GM19043 (cell line): Measurements from ENCODE around the gene FGD5.

Experiments
- ATAC-seq: cut with Tn5 transposase; IDR thresholded peaks from one replicate; pipeline ENCODE4 v1.9.1; 2021; ENCODE audit warnings: low read depth; ENCODE audit not compliant: unreplicated experiment

The FGD5 gene

GRCh38 chr3:14845180-14845579, 26.4 kb downstream of the FGD5 start:
- ATAC-seq: no peak

DNA sequence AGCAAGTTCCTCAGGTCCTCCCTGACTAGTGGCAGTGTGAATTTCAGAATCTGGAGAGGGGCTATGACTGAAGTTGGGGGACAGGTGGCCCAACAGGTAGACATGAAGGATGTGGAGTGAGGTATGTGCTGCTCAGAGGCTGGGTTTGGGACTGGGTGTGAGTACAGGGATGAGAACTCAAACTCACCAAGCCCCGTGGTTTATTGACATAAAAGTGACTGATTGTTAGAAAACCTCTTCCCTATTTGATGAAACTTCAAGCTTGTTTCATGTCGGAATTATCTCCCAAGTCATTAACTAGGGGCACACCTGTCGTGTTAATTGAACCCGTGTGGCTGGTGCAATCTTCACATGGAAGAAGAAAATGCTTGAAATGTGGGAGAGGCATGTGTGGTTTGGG, 27.1 kb downstream of the FGD5 start:
- ATAC-seq: no peak

- ATAC-seq: no peak
These were observed 27.6 kb downstream of the FGD5 start for GRCh38 chr3:14846226-14846880.

- no peak for ATAC-seq
These were observed 29.1 kb downstream of the FGD5 start for GRCh38 chr3:14847613-14848541.

DNA sequence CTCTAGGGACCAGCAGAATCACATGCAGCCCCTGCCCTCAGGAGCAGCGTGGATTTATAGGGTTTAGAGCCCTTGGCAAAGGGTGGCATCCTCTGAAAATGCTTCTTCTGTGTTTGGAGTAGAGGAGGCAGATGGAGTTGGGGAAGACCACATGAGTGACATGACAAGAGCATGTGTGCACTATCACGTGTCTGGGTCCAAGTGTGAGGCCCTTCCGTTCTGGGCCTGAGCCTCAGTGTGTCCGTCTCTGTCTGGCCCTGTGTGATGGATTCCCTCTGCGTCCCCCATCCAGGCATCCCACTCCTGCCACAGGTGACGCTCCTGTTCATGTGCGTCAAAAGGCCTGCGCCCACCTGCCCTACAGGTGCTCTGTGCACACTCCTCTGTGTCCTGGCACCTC, 30.1 kb downstream of the FGD5 start:
- no peak for ATAC-seq

- ATAC-seq: no peak
These were observed 31.0 kb downstream of the FGD5 start for GRCh38 chr3:14849638-14850230.

GRCh38 chr3:14852058-14852594, 33.4 kb downstream of the FGD5 start:
- no peak for ATAC-seq

DNA sequence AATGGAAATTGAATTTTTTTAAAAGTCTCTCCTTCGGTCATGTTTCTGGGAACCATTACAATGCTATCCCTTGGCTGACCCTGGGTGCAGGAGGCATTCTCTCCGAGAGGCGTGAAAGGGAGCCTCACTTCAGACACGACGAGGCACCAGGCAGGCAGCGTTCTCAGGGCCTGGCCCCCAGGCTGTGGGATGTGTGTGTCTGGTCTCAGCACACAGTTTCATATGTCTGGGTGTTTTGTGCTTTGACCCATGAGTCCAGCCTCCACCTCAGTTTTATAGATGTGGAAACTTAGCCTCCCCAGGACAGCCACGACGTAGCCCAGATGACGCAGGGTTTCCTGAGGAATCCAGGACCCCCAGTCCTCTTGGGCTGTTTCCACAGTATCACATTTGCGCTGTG, 34.0 kb downstream of the FGD5 start:
- ATAC-seq: no peak

DNA sequence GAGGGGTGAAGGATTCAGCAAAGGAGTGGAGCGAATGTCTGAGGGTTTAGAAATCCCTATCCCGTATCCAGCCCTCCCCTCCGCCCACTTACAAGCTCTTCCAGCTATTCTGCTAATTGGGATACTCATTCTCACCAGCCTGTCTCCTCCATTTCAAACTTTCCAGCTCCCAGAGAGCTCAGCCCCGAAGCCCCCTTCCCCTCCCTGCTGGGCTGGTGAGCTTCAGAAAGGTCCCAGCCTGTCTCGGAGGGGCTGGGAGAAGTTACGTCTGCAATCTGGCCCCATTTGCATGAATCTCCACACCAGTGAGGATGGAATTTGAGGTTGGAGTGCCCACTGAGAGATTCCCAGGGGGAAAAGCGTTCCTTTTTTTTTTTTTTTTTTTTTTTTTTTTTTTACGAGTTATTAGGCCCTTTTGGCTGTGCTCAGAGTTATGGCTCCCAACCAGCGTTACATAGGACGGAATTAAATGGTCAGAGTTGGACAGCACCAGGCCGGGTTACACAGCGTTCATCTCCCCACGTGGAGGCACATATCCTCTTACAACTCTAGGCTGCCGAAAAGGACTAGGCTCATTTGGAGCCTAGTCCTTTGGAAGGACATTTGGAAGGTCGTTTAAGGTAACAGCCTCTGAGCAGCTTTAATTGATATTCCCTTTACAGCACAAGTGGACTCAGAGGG, 34.6 kb downstream of the FGD5 start:
- ATAC-seq: no peak

GRCh38 chr3:14857506-14857905, 38.7 kb downstream of the FGD5 start:
- no peak for ATAC-seq

GRCh38 chr3:14858105-14858504, 39.3 kb downstream of the FGD5 start:
- ATAC-seq: no peak

- no peak for ATAC-seq
These were observed 41.1 kb downstream of the FGD5 start for GRCh38 chr3:14859880-14860279.

DNA sequence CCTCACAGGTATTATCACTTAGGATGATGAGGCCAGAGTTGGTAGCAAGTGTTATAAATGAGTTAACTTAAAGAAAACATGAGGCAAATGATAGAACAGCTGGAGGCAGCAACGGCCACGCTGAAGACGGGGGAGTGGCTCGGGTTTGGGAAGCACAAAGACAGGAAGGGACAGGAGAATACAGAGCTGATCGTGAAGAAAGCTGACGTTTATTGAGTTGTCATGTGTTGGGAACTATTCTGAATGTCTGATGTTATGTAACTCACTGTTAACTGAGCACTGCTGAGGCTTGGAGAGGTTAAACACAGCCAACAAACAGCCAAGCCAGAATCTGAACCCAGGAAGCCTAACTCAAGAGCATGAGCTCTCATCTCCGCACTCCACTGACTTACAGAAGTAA, 42.3 kb downstream of the FGD5 start:
- ATAC-seq: no peak

DNA sequence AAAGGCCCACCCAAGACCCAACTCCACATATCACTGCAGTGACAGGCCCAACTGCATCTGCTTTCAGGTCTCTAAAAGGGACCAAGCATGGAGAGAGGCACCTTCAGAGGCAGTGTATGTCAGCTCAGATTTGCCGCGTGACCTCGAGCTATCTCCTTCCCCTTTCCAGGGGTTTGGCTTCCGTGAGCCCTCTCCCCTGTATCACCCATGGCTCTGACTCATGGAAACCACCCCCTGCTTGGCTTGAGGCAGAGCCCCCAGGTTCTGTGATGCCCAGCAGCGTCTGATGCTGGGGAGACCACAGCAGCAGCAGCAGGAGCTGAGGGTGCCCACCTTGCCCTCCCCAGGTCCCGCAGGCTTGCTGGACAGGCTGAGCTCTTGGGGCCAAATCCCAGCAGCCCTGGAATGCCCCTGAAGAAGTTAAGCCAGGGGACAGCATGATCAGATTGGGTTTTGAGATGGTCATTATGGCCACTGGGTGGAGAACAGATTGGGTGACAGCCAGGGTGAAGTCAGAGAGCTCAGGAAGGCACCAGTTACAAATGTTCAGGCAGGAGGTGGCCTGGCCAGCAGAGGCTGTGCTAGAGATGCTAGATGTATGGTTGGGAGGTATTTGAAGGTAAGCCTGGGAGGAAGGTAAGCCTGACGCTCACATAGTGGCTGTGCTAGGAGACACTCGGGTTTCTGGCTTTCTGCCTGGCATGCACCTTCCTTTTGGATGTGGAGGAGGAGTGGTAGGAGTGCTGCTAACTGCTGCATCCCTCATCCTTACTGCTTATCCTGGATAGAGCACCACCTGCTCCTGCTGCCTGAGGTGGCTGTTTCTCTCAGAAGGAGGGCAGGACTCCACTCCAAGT, 42.9 kb downstream of the FGD5 start:
- no peak for ATAC-seq

- ATAC-seq: no peak
These were observed 43.5 kb downstream of the FGD5 start for GRCh38 chr3:14862303-14862660.

DNA sequence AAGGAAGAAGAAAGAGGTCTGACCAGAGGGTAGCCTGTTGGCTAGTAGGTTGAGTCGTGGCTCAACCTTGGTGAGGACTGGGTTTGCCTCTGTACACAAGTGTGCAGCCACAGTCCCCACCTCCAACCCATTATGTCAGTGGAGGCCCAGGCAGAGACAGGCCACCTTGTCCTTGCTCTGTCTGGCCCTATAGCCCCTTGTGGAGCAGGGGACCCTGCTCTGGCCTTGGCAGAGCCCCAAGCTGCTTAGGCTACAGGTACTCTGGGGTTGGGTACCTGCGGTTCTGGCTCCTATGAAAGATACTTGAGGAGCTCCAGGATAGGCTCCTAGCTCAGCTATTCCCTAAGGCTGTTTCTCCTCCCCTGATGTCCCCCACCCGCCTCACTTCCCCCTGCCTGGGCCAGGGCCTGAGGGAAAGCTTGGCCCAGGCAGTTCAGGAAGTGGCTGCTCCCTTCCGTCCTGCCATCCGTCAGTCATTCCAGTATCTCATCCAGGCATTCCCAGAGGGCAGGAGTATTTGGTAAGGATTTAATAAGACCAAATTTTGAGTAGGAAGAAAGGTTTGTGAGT, 44.0 kb downstream of the FGD5 start:
- no peak for ATAC-seq

GRCh38 chr3:14863333-14864100, 44.8 kb downstream of the FGD5 start:
- ATAC-seq: no peak

GRCh38 chr3:14864131-14864530, 45.4 kb downstream of the FGD5 start:
- no peak for ATAC-seq

DNA sequence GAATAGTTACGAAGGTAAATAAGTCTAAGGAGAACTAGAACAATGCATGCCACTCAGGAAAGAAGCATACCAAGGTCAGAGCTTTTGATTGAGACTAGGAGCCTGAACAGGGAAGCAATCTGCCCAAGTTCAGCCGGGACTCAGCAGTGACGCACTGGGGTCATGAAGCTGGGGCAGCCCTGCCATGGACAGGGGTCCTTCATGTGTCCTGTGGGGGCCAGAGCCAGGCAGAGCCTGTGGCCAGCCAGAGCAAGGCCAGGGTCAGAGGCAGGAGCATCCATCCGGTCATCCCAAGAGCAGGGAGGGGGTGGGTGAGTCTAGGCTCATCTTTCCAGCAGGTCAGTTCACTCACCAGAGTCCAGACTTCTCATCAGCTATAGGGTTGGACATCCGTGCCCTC, 47.9 kb downstream of the FGD5 start:
- ATAC-seq: no peak
